ENCODE data around the gene HS3ST3B1.

The HS3ST3B1 gene

GRCh38 chr17:14300575-14301278, at the start of gene HS3ST3B1:
Gene HS3ST3B1 (plus strand): TSS chr17:14301081. CDS start chr17:14301519, 438 bp downstream.
- peak; percentile 41 to 94 for DNase-seq

- no peak for DNase-seq
Observed at GRCh38 chr17:14261406-14261805, 39.5 kb upstream of the HS3ST3B1 start.

- no peak for DNase-seq
Observed at GRCh38 chr17:14268264-14268663, 32.6 kb upstream of the HS3ST3B1 start.

- no peak for DNase-seq
Observed at GRCh38 chr17:14269473-14269872, 31.4 kb upstream of the HS3ST3B1 start.

GRCh38 chr17:14270508-14270907, 30.4 kb upstream of the HS3ST3B1 start:
- no peak for DNase-seq

GRCh38 chr17:14276535-14277250, 24.2 kb upstream of the HS3ST3B1 start:
- DNase-seq, result no peak

GRCh38 chr17:14281530-14281929, 19.4 kb upstream of the HS3ST3B1 start:
- DNase-seq, result no peak

GRCh38 chr17:14282726-14283125, 18.2 kb upstream of the HS3ST3B1 start:
- no peak for DNase-seq

GRCh38 chr17:14289162-14289561, 11.7 kb upstream of the HS3ST3B1 start:
- no peak for DNase-seq

- DNase-seq, result no peak
Observed at GRCh38 chr17:14294876-14295275, 6.0 kb upstream of the HS3ST3B1 start.

GRCh38 chr17:14295676-14296075, 5.2 kb upstream of the HS3ST3B1 start:
- no peak for DNase-seq

- DNase-seq, result no peak
Observed at GRCh38 chr17:14296166-14296910, 4.5 kb upstream of the HS3ST3B1 start.

GRCh38 chr17:14297161-14297851, 3.6 kb upstream of the HS3ST3B1 start:
- no peak for DNase-seq

GRCh38 chr17:14298221-14298946, 2.5 kb upstream of the HS3ST3B1 start:
- DNase-seq, result no peak

GRCh38 chr17:14298947-14299279, 2.0 kb upstream of the HS3ST3B1 start:
- DNase-seq, result no peak

- no peak for DNase-seq
Observed at GRCh38 chr17:14299280-14300141, 1.4 kb upstream of the HS3ST3B1 start.

- DNase-seq, result no peak
Observed at GRCh38 chr17:14301279-14302090, 604 bp downstream of the HS3ST3B1 start.

- no peak for DNase-seq
Observed at GRCh38 chr17:14302091-14302430, 1.2 kb downstream of the HS3ST3B1 start.

- peak; percentile 10 to 28 for DNase-seq
Observed at GRCh38 chr17:14302431-14303099, 1.7 kb downstream of the HS3ST3B1 start.

All from bone marrow (tissue), 2 donors.